Neural progenitor cell (in vitro differentiated cells): ENCODE data around the gene ZNF311.

Experiments
- CTCF ChIP-seq: fragments of 200-600 bp; sonication (generic); IDR thresholded peaks from 2 replicates; pipeline ENCODE4 v1.5.1; 2017; ENCODE audit warnings: antibody characterized with exemption, mild to moderate bottlenecking
- EZH2phosphoT487 ChIP-seq: fragments of 200-600 bp; sonication (generic); IDR thresholded peaks from 2 replicates; pipeline ENCODE4 v1.6.1; 2017; ENCODE audit warnings: antibody characterized with exemption

- TF ChIP-seq CTCF (no peak), EZH2phosphoT487 (no peak)
Measured at GRCh38 chr6:29017428-29017802, 12.3 kb upstream of the ZNF311 start.
